Measurements from ENCODE around the gene C1QTNF6.

GRCh38 chr22:37135023-37135422, 53.0 kb downstream of the C1QTNF6 start:
- TF ChIP-seq CTCF (IDR thresholded peaks at IDR 0.05) (no peak), MAX (IDR thresholded peaks at IDR 0.05; ENCODE audit: low read depth) (no peak), REST (IDR thresholded peaks at IDR 0.05; ENCODE audit: low read depth, low read length) (no peak), JUND (IDR thresholded peaks at IDR 0.05) (no peak), MXI1 (IDR thresholded peaks at IDR 0.05; ENCODE audit: low read depth, low read length) (no peak), RFX5 (IDR thresholded peaks at IDR 0.05; ENCODE audit: low read length) (no peak), USF2 (IDR thresholded peaks at IDR 0.05; ENCODE audit: borderline replicate concordance, low read depth, low read length) (no peak), TEAD4 (IDR thresholded peaks at IDR 0.05; ENCODE audit: borderline replicate concordance, insufficient read depth) (no peak), SMC3 (IDR thresholded peaks at IDR 0.05; ENCODE audit: low read depth, low read length) (no peak)
